ENCODE data around the gene DYNC1LI2. TPM values are rescaled to one million over a fixed set of nuclear protein-coding genes. Genes with fewer than 3 reads are reported as not detected.
A peak's percentile ranks its signal among the peaks of the same experiment; 100 is the strongest.

DYNC1LI2 gene
- total and polyA plus RNA-seq, 4 donors, result 78.3 to 169 (median 143) TPM

DNA sequence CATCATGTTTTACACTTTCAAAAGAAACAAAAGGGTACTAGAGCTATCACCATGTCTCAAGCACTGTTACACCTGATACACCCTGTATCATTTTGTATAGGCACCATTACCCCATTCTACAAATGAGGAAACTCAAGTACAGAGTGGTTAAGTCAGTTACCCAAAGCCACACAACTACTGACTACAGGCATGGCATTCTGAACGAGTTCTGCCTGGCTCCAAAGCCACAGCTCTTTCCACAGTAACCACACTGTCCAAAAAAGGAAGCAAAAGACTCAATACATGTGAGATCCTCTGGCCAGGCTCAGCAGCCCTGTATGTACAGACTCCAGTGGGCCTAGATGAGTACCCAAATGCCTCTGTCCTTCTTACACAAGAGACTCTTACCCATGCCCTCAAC is 4.7 kb downstream of the DYNC1LI2 start:
- Histone ChIP-seq H3K36me3 (ENCODE audit: control insufficient read depth in 1 of 2, insufficient read depth in 2 of 2, low read length in 1 of 2) (peaks cover 0 to 3% of the 10 kb centered on the region in 2 donors), H3K27ac (ENCODE audit: low read depth in 1 of 2, low read length in 2 of 2) (no peak overlapping the region), H3K4me1 (ENCODE audit: control insufficient read depth in 1 of 2, insufficient read depth in 2 of 2, low read length in 2 of 2) (peaks cover 1 to 4% of the 10 kb centered on the region in 2 donors), H3K9me3 (ENCODE audit: control insufficient read depth, low read length) (no peaks in the 10 kb centered on the region), H3K27me3 (ENCODE audit: control insufficient read depth in 1 of 2, insufficient read depth in 2 of 2, low read length in 1 of 2) (no peaks in the 10 kb centered on the region), H3K4me3 (ENCODE audit: low read length in 2 of 2) (no peak overlapping the region)
- intact Hi-C loops (cut with DNase I), result no loop called here
- 0 to 4% methylated on average over 1 of the region's 1 CpG for WGBS, 2 donors
- ATAC-seq (ENCODE audit: low FRiP score), result no peak
- DNase-seq, result no peak

- peaks cover 0 to 3% of the 10 kb centered on the region in 2 donors for H3K36me3 ChIP-seq (ENCODE audit: control insufficient read depth in 1 of 2, insufficient read depth in 2 of 2, low read length in 1 of 2)
- intact Hi-C loops (cut with DNase I), result no loop called here
- H3K27me3 ChIP-seq (ENCODE audit: control insufficient read depth in 1 of 2, insufficient read depth in 2 of 2, low read length in 1 of 2), result no peaks in the 10 kb centered on the region
- 71 to 72% methylated on average over 3 of the region's 3 CpGs for WGBS, 2 donors
- no peak overlapping the region for H3K27ac ChIP-seq (ENCODE audit: low read depth in 1 of 2, low read length in 2 of 2)
- H3K4me1 ChIP-seq (ENCODE audit: control insufficient read depth in 1 of 2, insufficient read depth in 2 of 2, low read length in 2 of 2), result peaks cover 1 to 4% of the 10 kb centered on the region in 2 donors
- no peaks in the 10 kb centered on the region for H3K9me3 ChIP-seq (ENCODE audit: control insufficient read depth, low read length)
- H3K4me3 ChIP-seq (ENCODE audit: low read length in 2 of 2), result no peak overlapping the region
- DNase-seq (no peak), ATAC-seq (ENCODE audit: low FRiP score) (no peak)
Observed at GRCh38 chr16:66746048-66746447, 5.4 kb downstream of the DYNC1LI2 start.

- Histone ChIP-seq H3K27ac (ENCODE audit: low read depth in 1 of 2, low read length in 2 of 2) (peak overlapping the region in 1 of 2 donors; percentile 76), H3K36me3 (ENCODE audit: control insufficient read depth in 1 of 2, insufficient read depth in 2 of 2, low read length in 1 of 2) (peaks cover 3 to 5% of the 10 kb centered on the region in 2 donors), H3K27me3 (ENCODE audit: control insufficient read depth in 1 of 2, insufficient read depth in 2 of 2, low read length in 1 of 2) (no peaks in the 10 kb centered on the region), H3K4me3 (ENCODE audit: low read length in 2 of 2) (no peak overlapping the region), H3K9me3 (ENCODE audit: control insufficient read depth, low read length) (no peaks in the 10 kb centered on the region), H3K4me1 (ENCODE audit: control insufficient read depth in 1 of 2, insufficient read depth in 2 of 2, low read length in 2 of 2) (peaks cover 0 to 1% of the 10 kb centered on the region in 2 donors)
- WGBS, 2 donors, result 65 to 66% methylated on average over 10 of the region's 10 CpGs
- DNase-seq (no peak), ATAC-seq (ENCODE audit: low FRiP score) (no peak)
- intact Hi-C loops (cut with DNase I), result no loop called here
Observed at GRCh38 chr16:66741950-66742808, 9.2 kb downstream of the DYNC1LI2 start.

DNA sequence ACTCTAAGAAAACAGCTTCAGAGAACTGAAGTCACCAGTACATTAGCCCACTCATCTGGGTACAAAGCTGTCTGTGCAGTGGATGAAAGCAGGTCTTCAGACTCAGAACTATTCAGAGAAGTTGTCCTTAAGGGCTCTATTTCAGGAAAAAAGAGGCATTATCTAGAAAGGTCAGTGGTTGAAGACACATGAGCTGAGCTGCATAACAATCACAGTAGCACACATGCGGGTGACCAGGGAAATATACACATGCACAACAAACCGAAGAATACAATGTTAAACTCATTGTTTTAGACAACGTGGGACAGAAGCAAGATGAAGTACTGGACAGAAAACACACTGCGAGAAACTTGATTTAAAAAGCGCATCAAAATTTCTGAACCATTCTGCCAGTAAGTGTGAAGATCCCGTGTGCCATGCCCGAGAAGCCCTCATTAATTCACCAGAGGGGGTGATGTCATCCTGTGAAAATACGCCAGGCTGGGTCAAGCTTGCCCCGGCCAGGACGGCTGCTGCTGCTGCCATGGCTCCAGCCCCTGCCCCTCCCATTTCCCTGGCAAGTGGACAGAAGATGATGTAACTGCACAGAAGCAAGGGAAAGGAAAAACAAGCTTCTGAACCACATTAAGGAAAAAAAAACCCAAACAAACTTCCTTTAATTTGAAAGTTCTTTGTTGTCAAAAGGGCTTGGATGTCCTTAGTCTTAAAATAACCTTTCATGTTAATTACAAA is 10.1 kb downstream of the DYNC1LI2 start:
- H3K4me3 ChIP-seq (ENCODE audit: low read length in 2 of 2), result no peak overlapping the region

GRCh38 chr16:66740533-66740932 is 10.9 kb downstream of the DYNC1LI2 start:
- ATAC-seq (ENCODE audit: low FRiP score) (peak; percentile 51), DNase-seq (no peak)
- H3K4me1 ChIP-seq (ENCODE audit: control insufficient read depth in 1 of 2, insufficient read depth in 2 of 2, low read length in 2 of 2), result peaks cover 0 to 1% of the 10 kb centered on the region in 2 donors
- peaks cover 2 to 5% of the 10 kb centered on the region in 2 donors for H3K36me3 ChIP-seq (ENCODE audit: control insufficient read depth in 1 of 2, insufficient read depth in 2 of 2, low read length in 1 of 2)
- no peak overlapping the region for H3K4me3 ChIP-seq (ENCODE audit: low read length in 2 of 2)
- H3K27ac ChIP-seq (ENCODE audit: low read depth in 1 of 2, low read length in 2 of 2), result no peak overlapping the region
- intact Hi-C loops (cut with DNase I), result no loop called here
- no peaks in the 10 kb centered on the region for H3K27me3 ChIP-seq (ENCODE audit: control insufficient read depth in 1 of 2, insufficient read depth in 2 of 2, low read length in 1 of 2)
- 76 to 78% methylated on average over 2 of the region's 2 CpGs for whole genome bisulfite sequencing, 2 donors
- H3K9me3 ChIP-seq (ENCODE audit: control insufficient read depth, low read length), result no peaks in the 10 kb centered on the region

More for the DNA sequence above, 10.1 kb downstream of the DYNC1LI2 start:
- H3K27me3 ChIP-seq (ENCODE audit: control insufficient read depth in 1 of 2, insufficient read depth in 2 of 2, low read length in 1 of 2), result no peaks in the 10 kb centered on the region
- intact Hi-C loops (cut with DNase I), result no loop called here
- H3K9me3 ChIP-seq (ENCODE audit: control insufficient read depth, low read length), result no peaks in the 10 kb centered on the region
- 14 to 16% methylated on average over 10 of the region's 10 CpGs for WGBS, 2 donors
- DNase-seq, result peak; percentile 92 to 93
- H3K4me1 ChIP-seq (ENCODE audit: control insufficient read depth in 1 of 2, insufficient read depth in 2 of 2, low read length in 2 of 2), result peaks cover 0 to 1% of the 10 kb centered on the region in 2 donors
- peak; percentile 96 for ATAC-seq (ENCODE audit: low FRiP score)
- H3K27ac ChIP-seq (ENCODE audit: low read depth in 1 of 2, low read length in 2 of 2), result peak overlapping the region in 1 of 2 donors; percentile 80
- peaks cover 3 to 5% of the 10 kb centered on the region in 2 donors for H3K36me3 ChIP-seq (ENCODE audit: control insufficient read depth in 1 of 2, insufficient read depth in 2 of 2, low read length in 1 of 2)

DNA sequence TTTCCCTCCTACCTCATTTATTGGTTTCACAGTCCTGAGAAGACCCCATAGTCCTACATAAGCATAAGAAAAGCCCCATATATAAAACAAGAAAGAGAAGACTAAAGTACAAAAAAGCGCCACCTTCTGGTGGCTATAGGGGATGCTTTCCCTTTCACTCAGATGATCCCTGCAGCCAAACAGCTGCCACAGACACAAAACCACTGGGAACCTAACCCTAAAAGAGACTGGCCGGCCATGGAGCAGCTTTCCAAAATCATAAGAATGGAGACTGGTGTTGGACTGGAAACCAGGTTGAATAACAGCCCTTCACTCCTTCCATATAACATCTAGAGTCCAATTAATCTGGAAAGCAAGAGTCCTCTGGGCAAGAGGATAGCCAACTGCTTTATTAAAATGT is 11.4 kb downstream of the DYNC1LI2 start:
- H3K4me1 ChIP-seq (ENCODE audit: control insufficient read depth in 1 of 2, insufficient read depth in 2 of 2, low read length in 2 of 2), result peaks cover 0 to 1% of the 10 kb centered on the region in 2 donors
- no peak for ATAC-seq (ENCODE audit: low FRiP score)
- intact Hi-C loops (cut with DNase I), result no loop called here

DNA sequence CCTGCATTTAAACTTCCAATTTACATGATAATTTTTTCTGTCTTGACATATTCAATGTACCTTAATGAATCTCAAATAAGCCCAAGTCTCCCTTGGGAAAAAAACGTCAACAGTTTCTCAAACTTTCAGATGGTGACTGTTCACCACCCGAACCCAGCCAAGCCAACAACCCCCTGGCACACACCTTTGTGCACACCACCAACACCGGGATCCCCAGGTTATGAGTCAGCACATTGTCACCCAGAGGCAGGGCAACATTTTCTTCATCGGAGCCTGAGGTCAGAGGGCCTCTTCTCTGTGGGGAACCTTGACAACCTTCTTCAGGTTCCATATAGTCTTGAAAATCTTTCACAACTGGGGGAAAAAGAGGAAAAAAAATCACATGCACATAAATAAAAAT is 15.5 kb downstream of the DYNC1LI2 start:
- no peak for DNase-seq
- intact Hi-C loops (cut with DNase I), result loop anchor here in 1 of 2 donors (10.0 kb wide), 1 partner anchor 129 kb away; no protein-coding TSS in a partner anchor
- H3K4me3 ChIP-seq (ENCODE audit: low read length in 2 of 2), result no peak overlapping the region
- no peaks in the 10 kb centered on the region for H3K4me1 ChIP-seq (ENCODE audit: control insufficient read depth in 1 of 2, insufficient read depth in 2 of 2, low read length in 2 of 2)
- H3K27ac ChIP-seq (ENCODE audit: low read depth in 1 of 2, low read length in 2 of 2), result no peak overlapping the region
- 89 to 92% methylated on average over 4 of the region's 4 CpGs for WGBS, 2 donors
- peaks cover 5 to 16% of the 10 kb centered on the region in 2 donors for H3K36me3 ChIP-seq (ENCODE audit: control insufficient read depth in 1 of 2, insufficient read depth in 2 of 2, low read length in 1 of 2)
- H3K27me3 ChIP-seq (ENCODE audit: control insufficient read depth in 1 of 2, insufficient read depth in 2 of 2, low read length in 1 of 2), result no peaks in the 10 kb centered on the region
- ATAC-seq (ENCODE audit: low FRiP score), result no peak
- no peaks in the 10 kb centered on the region for H3K9me3 ChIP-seq (ENCODE audit: control insufficient read depth, low read length)

More for the DNA sequence above, 11.4 kb downstream of the DYNC1LI2 start:
- Histone ChIP-seq H3K27me3 (ENCODE audit: control insufficient read depth in 1 of 2, insufficient read depth in 2 of 2, low read length in 1 of 2) (no peaks in the 10 kb centered on the region), H3K4me3 (ENCODE audit: low read length in 2 of 2) (no peak overlapping the region), H3K36me3 (ENCODE audit: control insufficient read depth in 1 of 2, insufficient read depth in 2 of 2, low read length in 1 of 2) (peaks cover 3 to 5% of the 10 kb centered on the region in 2 donors), H3K27ac (ENCODE audit: low read depth in 1 of 2, low read length in 2 of 2) (no peak overlapping the region), H3K9me3 (ENCODE audit: control insufficient read depth, low read length) (no peaks in the 10 kb centered on the region)
- WGBS, 2 donors, result 45 to 53% methylated on average over 2 of the region's 2 CpGs
- no peak for DNase-seq

GRCh38 chr16:66731101-66731500 is 20.3 kb downstream of the DYNC1LI2 start:
- Histone ChIP-seq H3K27me3 (ENCODE audit: control insufficient read depth in 1 of 2, insufficient read depth in 2 of 2, low read length in 1 of 2) (no peaks in the 10 kb centered on the region), H3K36me3 (ENCODE audit: control insufficient read depth in 1 of 2, insufficient read depth in 2 of 2, low read length in 1 of 2) (peaks cover 5 to 13% of the 10 kb centered on the region in 2 donors), H3K4me3 (ENCODE audit: low read length in 2 of 2) (no peak overlapping the region), H3K27ac (ENCODE audit: low read depth in 1 of 2, low read length in 2 of 2) (no peak overlapping the region), H3K9me3 (ENCODE audit: control insufficient read depth, low read length) (no peaks in the 10 kb centered on the region), H3K4me1 (ENCODE audit: control insufficient read depth in 1 of 2, insufficient read depth in 2 of 2, low read length in 2 of 2) (no peaks in the 10 kb centered on the region)
- DNase-seq (no peak), ATAC-seq (ENCODE audit: low FRiP score) (no peak)
- intact Hi-C loops (cut with DNase I), result loop anchor here in 1 of 2 donors (10.0 kb wide), 1 partner anchor 134 kb away; no protein-coding TSS in a partner anchor
- 68 to 87% methylated on average over 7 of the region's 7 CpGs for WGBS, 2 donors

Data from aorta (tissue), 5 donors.